Middle frontal gyrus (tissue), 1 donor: ENCODE results near the gene AKT3.

ENCODE experiments used
- DNase-seq: peaks from one replicate; pipeline ENCODE4 v3.0.0-alpha.2; 2015; ENCODE audit warnings: low spot score; ENCODE audit errors: extremely low spot score

Gene AKT3

DNA sequence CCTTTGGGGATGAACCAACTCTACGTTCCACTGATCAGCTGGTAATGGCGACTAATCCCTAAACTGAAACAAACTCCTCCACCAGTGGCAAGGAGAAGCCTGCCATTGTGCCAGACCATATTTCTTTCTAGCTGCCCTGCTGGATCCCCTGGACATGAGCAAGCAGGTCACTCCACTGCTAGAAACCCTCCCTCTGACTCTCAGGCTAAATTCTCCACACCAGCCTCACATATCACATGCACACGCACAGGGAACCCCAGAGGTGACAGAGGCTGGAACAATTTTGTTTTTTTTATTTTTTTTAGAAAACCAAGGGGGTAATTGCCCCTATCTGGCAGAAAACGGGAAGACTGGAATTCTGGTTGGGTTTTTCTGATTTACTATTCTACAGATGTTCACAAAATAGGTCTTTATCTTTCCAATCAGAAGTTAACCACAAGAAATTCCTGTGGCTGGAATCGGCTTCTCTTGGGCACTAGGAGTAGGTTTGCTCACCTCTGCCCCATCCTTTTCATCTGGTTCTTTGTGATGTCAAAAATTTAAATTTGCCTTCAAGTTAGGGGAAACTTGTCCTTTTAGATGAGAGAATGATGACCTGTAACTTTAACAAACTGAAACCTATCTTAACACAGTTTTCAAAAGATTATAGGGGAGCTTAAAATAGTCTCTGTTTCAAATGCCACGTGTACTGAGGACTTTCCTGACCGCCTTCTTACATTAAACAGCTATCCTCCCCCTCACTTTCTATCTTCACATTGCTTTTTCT is 336.1 kb downstream of the AKT3 start:
- no peak for DNase-seq

DNA sequence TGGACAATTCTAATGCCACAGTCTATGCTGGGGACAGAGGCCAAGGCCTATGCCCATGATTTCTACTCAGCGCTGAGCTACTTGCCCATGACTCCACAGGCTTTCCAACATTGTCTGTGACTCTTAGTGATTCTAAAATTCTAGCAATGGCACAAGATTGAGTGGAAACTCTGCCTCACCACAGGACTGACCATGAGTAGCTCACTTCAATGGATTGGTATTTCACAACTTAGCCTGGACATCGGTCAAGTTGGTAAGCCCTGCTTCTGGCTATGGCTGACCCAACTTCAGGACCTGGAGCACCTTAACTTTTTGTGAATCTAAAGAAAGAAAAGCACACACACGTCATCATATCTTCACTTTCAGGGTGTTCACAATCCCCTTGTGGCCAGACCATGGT is 339.1 kb downstream of the AKT3 start:
- no peak for DNase-seq

DNA sequence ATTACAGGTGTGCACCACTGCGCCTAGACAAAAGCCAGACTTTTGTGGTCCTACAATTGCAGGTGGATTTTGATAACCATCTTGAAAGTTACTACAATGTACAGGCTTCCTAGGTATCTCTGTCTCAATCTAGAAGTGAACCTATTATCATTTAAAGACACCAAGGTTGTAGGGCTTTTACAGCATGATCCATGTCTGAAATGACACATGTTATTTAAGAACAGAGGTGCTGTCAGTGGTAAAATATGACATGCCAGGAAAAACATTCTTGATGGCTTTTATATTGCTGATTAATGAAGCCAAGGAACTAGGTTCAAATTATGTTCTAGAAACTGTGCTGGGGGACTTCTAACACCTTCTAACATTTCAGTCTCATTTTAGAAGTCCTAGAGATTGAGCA is 341.1 kb downstream of the AKT3 start:
- no peak for DNase-seq

DNA sequence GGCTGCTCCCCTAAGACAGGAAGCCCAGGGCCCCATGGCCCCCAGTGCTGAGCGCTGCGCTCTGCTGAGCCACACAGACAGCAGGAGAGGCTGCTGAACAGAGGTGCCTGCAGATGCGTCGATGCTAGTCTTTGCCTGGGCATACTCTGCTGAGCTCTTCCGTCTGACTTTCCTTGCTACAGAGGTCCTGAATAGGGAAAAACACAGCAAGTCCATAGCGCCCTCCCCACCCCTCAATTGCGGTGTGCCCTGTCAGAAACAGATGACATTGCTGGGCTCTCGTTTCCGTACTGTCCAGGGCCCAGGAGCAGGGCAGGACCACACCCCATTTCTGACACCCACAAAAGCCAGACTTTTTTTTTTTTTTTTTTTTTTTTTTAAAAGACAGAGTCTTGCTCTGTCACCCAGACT is 341.7 kb downstream of the AKT3 start:
- no peak for DNase-seq

DNA sequence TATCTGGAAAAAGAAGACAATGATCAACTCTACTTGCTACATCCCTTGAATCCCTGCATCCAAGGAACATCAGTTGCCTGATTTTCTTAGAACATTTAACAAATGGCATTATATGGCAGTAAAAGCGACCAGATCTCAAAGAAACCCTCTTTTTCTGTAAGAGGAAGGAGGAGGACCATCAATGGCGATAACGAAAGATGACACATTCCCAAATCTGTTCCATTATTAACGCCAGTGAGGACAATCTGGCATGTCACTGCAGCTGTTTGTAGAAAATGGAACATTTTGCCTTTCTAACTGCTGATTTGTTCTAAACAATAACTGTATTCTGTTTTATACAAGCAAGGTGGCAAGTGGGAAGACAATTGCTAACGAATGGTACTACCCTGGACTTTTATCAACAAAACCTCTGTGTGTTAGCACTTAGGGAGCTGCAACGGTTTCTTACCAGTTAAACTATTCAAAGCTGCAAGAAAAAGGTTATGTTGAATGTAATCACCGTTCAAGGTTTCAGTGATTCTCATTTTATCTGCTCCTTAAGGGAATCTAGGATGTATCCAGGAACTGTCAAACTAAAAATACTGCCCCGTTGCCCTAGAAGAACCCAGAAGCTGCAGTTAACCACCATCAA is 342.3 kb downstream of the AKT3 start:
- no peak for DNase-seq

DNA sequence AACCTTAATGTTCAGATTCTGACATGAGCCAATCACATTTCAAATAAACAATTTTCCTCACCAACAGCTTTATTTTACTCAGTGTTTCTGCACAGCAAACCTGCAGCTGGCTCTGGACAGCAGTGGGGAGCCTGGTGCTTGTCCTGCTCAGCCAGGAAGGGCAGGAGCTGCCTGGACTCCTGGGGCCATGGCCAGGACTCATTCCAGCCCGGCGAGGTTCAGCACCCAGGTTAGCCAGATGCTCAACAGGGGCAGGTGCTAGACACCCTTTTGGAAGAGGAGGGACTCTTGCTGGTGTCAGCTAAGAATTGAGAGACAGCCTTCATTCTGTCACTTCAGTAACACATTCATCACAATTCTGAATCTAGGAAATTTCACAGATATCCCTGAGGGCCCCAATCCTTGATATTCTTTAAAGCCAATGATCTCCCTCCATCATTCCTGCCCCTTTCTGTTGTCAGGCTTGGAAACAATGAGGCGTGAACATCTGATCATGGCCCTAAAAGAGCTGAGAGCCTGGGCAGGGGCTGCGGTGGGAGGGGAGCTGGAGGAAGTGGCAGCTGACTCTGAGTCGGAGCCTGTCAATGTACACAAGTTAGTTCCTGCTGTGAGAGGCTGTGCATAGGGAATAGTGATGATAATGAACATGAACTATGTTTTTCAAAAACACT is 342.9 kb downstream of the AKT3 start:
- no peak for DNase-seq

DNA sequence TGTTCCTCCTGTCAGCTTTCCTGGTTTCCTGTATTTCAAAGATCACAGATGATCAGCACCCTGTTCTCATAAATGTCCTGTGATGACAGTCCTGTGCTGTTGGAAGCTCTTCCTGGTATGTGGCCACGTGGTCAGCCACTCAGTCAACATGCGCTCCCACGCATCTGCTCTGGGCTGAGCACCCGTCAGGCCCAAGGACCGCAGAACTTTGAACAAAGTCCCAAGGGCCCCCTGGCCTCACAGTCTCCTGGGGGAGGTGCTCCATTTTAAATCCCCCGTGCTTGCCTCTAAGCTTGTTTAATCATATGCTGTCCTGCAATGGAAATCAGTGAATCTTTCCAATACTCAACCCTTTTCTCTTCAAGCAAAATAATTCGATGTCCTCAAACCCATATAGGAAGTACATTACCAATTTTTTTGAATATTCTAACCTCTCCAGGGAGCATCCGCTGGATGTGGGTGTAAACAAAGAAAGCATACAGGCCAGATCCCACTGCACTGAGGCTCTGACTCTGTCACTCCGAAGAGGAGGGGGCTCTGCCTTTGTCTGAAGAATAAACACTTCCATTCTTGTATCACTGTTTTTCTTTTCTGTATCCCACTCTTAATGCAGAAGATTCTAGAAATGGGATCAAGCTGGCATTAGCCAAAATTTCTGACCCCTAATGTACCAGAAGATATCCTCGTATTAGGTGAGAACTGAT is 343.9 kb downstream of the AKT3 start:
- no peak for DNase-seq

DNA sequence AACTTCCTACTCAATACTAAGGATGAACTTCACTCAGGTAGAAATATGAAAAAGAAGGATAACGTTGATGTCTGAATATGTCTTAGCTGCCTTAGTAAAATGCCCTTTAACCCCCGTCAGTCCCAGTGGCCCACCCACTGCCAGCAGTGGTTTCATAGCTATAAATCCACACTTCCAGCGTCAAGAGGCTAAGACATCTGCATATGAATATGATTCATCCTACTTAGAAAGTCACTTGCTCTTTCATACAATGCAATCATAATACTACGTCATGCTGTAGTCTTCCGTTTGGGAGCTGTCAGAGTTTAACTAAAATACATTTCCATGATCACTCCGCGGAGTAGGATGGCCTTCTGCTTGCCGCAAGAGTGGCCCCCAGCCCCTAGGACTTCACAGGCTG is 346.9 kb downstream of the AKT3 start:
- no peak for DNase-seq

DNA sequence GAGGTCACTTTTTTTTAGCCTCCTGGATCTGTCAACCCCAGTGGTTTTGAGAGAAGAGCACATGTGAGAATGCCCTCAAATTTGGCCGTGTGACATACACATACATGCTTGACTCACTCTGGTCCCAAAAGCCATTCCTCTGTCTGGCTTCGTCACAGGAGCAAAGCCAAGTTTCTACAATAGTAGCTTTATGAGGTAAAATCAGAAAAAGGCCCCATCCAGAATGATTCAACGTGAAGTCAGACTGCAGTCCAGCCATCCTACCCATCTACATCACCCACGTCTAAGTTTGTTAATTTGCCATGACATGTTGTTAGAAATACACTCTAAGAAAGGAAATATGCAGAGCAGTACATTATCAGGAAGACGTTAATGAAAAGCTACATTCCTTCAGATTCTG is 349.0 kb downstream of the AKT3 start:
- DNase-seq, result no peak

DNA sequence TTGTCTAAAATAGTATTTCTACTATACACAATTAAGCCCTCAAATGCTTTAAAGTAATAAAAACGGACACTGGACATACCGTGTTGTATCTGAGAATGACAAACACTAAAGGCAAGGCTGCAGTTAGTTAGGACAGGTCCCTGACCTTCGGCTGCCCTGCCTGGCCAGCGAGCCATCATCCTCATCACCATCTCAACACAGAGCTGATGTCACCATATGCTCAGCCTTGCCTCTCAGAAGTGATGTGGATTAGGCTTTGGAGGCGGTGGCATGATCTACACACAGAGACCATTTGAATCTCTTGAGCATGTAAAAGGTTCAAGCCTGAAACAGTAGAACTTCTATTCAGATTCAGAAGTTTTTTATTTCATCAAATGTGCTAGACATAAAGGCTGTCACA is 349.5 kb downstream of the AKT3 start:
- no peak for DNase-seq

DNA sequence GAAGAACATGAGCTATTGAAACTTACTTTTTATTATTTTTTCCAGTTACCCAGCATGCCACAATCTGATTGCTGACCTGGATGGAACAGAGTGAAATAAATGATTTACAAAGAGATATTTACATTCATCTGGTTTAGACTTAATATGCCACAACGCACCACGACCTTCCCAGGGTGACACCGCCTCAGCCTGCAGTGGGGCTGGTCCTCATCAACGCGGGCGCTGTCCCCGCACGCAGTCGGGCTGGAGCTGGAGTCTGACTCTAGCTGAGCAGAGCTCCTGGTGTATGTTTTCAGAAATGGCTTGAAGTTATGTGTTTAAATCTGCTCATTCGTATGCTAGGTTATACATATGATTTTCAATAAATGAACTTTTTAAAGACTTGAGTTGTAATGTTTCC is 350.3 kb downstream of the AKT3 start:
- no peak for DNase-seq

DNA sequence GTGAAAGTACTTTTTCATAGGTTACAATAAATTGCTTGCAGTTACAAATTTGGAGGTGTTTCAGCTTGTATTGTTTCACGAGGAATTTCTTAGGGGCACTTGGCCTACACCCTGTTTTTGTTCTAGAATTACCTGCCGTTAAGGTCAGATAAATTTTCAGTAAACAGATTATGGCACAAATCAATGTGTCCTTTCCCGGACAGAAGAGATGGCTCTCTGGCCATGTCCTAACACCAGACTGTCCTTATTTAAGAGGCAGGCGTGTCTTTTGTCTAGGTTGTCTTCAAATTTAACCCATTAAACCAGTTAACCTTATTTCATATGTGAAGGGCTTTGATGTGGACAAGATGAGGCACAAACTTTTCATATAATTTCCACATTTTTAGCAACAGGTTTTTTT is 350.8 kb downstream of the AKT3 start:
- no peak for DNase-seq

DNA sequence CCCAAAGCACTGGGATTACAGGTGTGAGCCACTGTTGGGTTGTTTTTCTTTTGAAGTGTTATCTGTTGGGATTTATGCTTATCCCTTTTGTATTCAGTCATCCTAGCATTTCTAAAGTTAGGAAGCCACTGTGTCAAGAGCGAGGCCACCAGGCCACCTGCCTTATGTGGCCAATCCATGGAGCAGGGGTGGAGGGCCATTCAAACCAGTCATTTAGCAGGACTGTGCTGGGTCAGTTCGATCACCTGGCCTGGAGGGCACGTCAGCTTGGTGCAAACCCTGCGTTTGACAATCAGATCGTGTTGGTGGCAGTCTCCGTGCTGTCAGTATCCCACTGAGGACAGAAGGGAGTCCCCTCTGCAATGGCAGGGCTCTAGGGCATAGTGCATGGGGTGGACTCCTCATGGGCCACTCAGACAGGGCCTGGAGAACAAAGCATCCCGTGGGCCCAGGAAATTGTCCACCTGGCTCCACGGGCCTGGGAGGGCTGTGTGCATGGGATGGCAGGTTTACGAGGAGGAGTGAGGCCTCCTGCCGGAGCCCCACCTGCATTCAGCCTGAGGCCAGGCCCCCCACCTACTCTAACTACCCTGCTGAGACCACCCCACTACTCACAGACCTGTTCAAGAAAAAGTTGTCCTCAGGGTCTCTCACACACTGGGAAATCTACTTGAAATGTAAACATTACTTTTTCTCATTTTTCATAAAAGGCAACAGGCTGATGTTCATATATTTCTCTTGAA is 351.9 kb downstream of the AKT3 start:
- DNase-seq, result no peak

DNA sequence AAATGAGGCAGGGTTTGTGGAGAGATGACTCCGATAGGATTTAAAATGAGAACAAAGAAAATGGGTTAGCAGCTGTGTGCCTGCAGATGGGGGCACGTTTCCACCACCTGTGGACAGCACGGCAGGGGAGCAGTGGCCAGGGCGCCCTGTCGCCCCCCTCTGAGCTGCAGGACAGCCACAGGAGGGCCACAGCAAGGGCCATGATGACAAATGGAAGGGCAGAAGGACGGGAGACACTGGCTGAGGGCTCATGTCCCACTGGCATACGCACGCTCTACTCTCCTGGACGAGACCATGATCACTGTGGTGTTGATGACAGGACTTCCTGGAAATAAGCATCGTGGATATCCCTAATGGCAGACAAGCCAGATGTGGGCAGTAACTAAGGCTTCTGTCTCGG is 353.2 kb downstream of the AKT3 start:
- DNase-seq, result no peak

DNA sequence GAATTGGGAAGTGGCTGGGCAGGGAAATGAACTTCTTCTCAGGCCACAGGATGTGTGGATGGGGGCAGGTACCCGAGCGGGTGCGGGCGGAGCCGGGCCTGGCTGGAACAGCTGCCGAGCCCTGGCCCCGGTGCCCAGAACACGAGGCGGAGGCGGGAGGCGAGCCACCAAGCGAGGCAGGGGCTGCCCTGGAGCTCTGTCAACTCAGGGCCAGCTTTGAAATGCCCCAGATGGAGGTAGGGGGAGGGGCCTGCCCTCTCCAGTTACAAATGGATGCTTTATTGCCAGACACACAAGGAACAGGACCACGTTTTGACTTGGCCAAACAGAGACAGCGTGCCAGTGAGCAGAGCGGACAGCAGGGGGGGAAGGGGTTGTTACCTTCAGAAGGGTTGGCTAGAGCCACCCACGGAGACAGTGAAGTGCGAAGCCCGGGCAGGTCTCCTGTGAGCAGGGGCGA is 353.8 kb downstream of the AKT3 start:
- no peak for DNase-seq

DNA sequence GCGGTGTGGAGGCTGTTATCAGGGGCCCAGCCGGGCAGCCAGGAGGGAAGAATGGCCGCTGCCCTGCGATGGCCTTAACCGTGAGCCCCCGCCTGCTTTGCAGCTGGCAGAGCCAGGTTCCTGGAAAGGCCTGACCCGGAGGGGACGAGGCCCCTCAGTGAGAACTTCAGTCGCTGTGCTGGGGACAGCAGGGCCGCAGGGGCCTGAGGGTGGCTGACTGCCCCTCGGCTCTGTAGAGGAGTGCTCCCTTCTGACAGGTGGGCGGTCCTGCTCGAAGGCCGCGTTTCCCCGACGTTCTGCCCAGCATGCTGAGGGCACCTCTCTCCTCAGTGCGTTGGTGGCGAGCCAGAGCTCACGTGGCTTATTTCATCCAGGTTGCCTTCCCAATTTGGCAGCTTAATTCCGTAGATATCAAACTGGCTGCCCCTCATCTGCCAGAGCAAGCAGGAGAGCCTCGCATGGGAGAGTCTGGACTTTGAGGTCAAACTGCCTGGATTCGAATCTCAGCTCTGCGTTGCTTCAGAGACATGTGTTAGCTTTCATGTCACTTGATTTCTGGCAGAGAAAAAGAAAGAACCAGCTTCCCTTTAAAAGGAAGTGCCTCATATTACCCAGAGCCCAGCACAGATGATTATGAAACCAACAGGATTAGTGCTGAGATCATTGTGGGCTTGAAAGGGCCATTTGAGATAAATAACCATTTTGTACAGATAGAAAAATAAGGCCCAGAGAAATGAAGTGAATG is 354.4 kb downstream of the AKT3 start:
- no peak for DNase-seq

DNA sequence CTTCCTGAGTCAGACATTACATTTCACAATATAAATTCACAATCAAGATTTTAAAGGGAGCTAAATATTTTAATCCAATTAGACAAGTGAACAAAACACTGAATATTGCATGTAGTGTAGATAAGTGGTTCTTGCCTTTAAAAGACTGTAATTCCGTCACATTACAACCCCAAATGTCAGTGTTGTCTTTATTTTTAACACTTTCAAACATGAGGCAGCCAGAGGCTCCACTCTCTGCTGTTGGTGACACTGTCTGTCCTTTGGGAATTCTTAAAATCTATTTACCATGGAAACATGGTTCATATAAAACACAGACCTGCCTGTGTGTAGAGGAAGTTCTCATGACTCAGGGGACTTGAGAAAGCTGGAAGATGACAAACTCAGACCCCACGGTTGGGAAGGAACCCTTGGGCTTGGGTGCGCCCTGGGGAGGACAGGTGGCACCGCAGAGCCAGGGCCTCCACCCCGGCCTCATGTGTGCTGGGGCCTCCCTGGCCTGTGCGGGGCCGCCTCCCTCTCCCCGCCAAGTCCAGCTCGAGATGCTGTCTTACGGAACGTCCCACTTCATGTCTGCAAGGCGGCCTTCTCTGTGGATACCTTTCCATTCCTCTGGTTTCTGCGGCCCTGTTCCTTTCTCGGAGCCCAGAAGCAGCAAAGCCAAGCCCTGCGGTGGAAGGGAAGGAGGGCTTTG is 355.2 kb downstream of the AKT3 start:
- no peak for DNase-seq

DNA sequence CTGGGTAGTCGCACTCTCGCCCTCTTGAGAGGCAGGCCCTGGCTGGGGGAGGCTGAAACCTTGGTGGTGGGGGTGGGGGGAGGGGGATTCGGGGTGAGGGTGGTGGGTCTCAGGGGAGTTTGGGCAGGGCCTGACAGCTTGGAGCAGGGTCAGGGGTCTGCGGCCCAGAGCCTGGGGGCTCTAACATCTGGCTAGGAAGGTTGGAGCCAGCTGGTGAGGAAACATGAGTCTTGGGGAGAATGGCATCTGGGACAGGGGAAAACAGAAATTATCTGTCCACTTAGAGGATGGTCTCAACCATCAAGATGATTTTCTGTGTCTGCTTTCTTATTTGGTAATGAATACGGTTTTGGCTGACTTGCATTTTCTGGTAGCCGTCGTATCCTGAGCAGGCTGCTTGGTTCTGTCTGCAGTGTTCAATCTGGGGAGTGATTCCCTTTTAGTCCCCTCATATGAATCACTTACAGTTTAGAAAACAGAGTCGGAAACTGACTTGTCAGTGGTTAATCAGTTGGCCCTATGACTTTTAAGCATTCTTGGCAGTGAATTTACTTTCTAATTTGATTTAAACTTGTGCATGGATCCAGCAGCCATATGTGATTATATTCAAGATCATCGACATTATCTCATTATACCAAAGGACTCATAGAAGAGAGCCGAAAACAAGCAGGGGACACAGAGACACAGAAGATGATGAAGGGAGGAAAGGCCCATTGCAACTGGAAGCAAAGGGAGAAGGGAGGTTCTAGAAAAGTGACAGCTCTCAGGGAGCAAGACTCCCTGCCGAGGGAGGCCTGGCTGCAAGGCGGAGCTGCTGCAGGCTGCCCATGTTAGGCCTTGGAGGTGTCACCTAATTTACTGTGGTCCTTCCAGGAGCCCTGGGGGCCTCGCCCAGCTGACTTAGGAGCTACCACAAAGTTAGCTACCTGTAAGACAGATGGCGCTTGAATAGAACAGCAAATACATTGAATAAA is 356.6 kb downstream of the AKT3 start:
- no peak for DNase-seq
